ENCODE results near the gene ADARB2.
"Not testable (repeated sequence)": the region's sequence is repeated elsewhere in the genome, so short reads cannot be mapped to it uniquely, and the experiment has no call there.

The ADARB2 gene

GRCh38 chr10:1251769-1252168 is 485.6 kb downstream of the ADARB2 start:
- ChIA-PET CTCF (no interaction called here), POLR2A (ENCODE audit: low non-redundant PET) (no interaction called here)
- TF ChIP-seq, protein P1, sequence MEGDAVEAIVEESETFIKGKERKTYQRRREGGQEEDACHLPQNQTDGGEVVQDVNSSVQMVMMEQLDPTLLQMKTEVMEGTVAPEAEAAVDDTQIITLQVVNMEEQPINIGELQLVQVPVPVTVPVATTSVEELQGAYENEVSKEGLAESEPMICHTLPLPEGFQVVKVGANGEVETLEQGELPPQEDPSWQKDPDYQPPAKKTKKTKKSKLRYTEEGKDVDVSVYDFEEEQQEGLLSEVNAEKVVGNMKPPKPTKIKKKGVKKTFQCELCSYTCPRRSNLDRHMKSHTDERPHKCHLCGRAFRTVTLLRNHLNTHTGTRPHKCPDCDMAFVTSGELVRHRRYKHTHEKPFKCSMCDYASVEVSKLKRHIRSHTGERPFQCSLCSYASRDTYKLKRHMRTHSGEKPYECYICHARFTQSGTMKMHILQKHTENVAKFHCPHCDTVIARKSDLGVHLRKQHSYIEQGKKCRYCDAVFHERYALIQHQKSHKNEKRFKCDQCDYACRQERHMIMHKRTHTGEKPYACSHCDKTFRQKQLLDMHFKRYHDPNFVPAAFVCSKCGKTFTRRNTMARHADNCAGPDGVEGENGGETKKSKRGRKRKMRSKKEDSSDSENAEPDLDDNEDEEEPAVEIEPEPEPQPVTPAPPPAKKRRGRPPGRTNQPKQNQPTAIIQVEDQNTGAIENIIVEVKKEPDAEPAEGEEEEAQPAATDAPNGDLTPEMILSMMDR (conservative IDR thresholded peaks at IDR 0.05; ENCODE audit: low read depth) = no peak
- no peak for DNase-seq (ENCODE audit: low spot score)
- no peak overlapping the region for H3K27ac ChIP-seq

DNA sequence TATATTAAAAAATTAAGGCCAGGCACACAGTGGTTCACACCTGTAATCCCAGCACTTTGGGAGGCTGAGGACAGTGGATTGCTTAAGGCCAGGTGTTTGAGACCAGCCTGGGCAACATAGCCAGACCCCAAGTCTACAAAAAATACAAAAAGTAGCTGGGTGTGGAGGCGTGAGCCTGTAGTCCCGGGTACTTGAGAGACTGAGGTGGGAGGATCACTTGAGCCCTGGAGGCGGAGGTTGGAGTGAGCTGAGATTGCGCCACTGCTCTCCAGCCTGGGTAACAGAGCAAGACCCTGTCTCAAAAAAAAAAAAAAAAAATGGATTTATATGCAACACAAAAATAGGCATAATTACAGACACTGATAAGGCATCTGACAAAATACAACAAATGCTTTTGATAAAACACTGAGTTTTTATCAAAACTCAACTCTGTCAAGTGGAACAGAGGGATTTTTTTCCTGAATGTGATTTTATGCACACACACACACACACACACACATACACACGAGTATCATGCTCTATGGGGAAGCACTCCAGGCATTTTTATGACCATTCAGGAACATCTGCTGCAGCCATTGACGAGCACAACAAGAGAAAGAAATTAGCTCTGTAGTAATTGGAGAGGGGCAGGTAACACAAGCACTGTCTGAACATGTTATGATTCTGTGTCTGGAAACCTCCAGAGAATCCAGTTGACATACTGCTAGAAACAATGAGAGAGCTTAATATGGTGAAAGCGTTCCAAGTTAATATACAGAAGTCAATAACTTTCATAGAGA is 488.0 kb downstream of the ADARB2 start:
- no peak for DNase-seq (ENCODE audit: low spot score)
- TF ChIP-seq, protein P1 (conservative IDR thresholded peaks at IDR 0.05; ENCODE audit: low read depth) = no peak
- CTCF ChIA-PET = no interaction called here
- H3K27ac ChIP-seq = no peak overlapping the region
- POLR2A ChIA-PET (ENCODE audit: low non-redundant PET) = no interaction called here

- CTCF ChIA-PET; POLR2A ChIA-PET (ENCODE audit: low non-redundant PET); DNase-seq (ENCODE audit: low spot score); H3K27ac ChIP-seq: not testable (repeated sequence)
Measured at GRCh38 chr10:1248262-1248630, 489.1 kb downstream of the ADARB2 start.

GRCh38 chr10:1247598-1248261 is 489.6 kb downstream of the ADARB2 start:
- no peak for DNase-seq (ENCODE audit: low spot score)
- ChIA-PET CTCF (no interaction called here), POLR2A (ENCODE audit: low non-redundant PET) (no interaction called here)
- no peak overlapping the region for H3K27ac ChIP-seq
- TF ChIP-seq, protein P1 (conservative IDR thresholded peaks at IDR 0.05; ENCODE audit: low read depth) = no peak

GRCh38 chr10:1244493-1244892 is 492.8 kb downstream of the ADARB2 start:
- TF ChIP-seq, protein P1 (conservative IDR thresholded peaks at IDR 0.05; ENCODE audit: low read depth) = no peak
- ChIA-PET CTCF (no interaction called here), POLR2A (ENCODE audit: low non-redundant PET) (no interaction called here)
- no peak overlapping the region for H3K27ac ChIP-seq
- no peak for DNase-seq (ENCODE audit: low spot score)

DNA sequence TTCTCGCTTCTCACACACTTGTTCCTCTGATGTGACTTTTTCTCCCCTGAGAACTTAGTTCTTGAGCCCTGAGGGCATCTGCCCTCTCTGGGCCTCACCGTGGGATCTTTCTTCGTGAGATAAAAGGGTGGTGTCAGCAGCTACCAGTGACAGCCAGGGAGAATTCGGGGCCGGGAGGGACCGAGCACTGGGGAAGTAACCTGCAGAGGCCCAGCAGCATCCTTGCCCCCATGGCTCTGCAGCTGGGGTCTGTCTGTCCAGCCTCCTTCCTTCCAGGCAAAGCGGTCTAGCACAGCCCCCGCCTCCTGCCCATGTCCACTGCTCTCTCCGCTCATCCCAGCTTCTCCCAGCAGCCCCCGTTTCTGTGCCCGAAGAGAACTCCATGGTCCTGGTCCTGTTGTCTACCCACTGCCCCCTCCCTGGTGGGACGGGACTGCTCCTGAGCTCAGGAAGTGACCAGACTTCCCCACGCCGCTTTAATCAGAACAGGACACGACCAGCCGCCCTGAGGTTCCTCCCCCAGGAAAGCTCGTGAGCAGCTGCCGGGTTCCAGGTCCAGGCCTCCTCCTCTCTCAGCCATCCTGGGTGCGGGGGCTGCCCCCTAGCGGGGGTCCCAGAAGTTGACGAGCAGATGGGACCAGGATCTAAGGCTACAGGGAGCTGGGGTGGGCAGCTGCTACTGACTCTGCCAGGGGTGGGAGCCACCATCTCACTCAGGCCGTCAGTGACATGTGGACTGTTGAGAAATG is 493.7 kb downstream of the ADARB2 start:
- ChIA-PET POLR2A (ENCODE audit: low non-redundant PET) (no interaction called here), CTCF (no interaction called here)
- TF ChIP-seq, protein P1 (conservative IDR thresholded peaks at IDR 0.05; ENCODE audit: low read depth) = no peak
- DNase-seq (ENCODE audit: low spot score) = no peak
- no peak overlapping the region for H3K27ac ChIP-seq

- no peak overlapping the region for H3K27ac ChIP-seq
- DNase-seq (ENCODE audit: low spot score) = no peak
- TF ChIP-seq, protein P1 (conservative IDR thresholded peaks at IDR 0.05; ENCODE audit: low read depth) = no peak
- ChIA-PET CTCF (no interaction called here), POLR2A (ENCODE audit: low non-redundant PET) (no interaction called here)
Measured at GRCh38 chr10:1242975-1243374, 494.4 kb downstream of the ADARB2 start.
